Measurements from ENCODE around the gene SHF.

GRCh38 chr15:45122719-45123118 lies 65.0 kb downstream of the SHF start:
- TF ChIP-seq CTCF (IDR thresholded peaks at IDR 0.05), result no peak
- TF ChIP-seq POLR2A (IDR thresholded peaks at IDR 0.05), result no peak
